ENCODE results near the gene LGALSL.
"Not testable (repeated sequence)": the region's sequence is repeated elsewhere in the genome, so short reads cannot be mapped to it uniquely, and the experiment has no call there.

The LGALSL gene

DNA sequence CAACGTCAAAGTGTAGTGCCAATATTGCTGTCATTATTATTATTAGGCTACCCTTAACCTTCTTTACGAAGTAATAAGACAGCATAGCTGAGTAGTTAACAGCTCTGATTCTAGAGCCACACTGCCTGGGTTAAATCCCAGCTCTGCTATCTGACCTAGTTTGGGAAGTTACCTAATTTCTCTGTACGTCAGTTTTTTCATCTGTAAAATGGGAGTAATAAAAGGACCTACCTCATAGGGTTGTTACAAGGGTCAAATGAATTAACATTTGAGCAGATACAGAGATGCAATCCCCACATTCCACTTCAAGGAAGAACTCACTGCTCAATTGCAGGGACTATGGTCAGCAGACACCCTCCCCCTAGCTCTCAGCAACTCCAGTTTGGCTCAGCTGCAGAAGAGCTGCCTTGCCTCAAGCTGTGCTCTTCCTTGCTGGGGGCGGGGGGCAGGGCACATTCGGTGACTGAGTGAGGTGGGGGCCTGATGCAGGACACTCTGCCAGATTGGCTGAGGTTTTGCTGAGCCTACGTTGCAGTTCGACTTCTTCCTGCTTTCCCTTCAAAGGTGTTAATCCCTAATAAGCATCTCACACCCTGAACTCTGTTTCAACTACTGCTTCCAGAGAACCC is 11.0 kb upstream of the LGALSL start:
- TF ChIP-seq CTCF (IDR thresholded peaks at IDR 0.05) = no peak
- TF ChIP-seq ZFX (IDR thresholded peaks at IDR 0.05; ENCODE audit: borderline replicate concordance) = no peak

GRCh38 chr2:64445970-64446369 is 8.0 kb upstream of the LGALSL start:
- not testable (repeated sequence) for H3K27ac ChIP-seq

More for the DNA sequence above, 11.0 kb upstream of the LGALSL start:
- H3K27ac ChIP-seq = no peak overlapping the region

DNA sequence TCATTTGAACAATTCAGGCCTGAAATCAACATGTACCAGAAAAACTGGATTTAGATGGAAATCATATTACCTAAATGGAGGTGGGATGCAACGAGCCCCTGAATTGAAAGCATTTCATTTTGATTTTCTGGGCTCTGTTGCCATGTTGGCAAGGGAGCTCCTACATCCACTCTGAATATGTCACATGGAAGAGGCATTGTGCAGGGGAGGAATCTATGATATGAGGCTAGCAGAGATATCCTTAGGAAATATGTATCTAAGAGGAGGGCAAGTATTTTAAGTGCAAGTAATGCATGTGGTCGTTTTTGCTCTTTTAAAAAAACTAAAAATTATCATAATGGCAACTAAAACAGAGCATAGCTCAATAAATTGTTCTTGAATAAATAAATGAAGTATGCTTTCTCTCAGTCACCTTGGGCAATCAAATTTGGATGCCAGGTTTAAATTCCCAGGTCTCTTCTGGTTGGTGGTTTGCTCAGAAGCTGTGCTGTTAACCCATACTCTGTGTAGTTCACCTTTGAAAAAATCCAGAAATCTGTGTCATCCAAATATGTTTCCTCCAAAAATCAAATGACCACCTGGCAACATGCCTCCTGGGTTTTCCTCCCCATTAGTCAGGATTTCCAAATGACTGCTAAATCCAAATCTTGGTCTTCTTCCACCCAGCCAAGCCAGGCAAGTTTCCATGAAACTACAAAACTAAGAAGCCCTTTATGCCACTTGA is 6.5 kb upstream of the LGALSL start:
- peak overlapping the region; percentile 32; the same call in 1 of the 2 replicates for H3K27ac ChIP-seq
- TF ChIP-seq CTCF (IDR thresholded peaks at IDR 0.05) (no peak), ZFX (IDR thresholded peaks at IDR 0.05; ENCODE audit: borderline replicate concordance) (no peak)

- TF ChIP-seq ZFX (IDR thresholded peaks at IDR 0.05; ENCODE audit: borderline replicate concordance) (no peak), CTCF (IDR thresholded peaks at IDR 0.05) (no peak)
- H3K27ac ChIP-seq = peak overlapping the region; percentile 32; the same call in 1 of the 2 replicates
These were observed 5.9 kb upstream of the LGALSL start for GRCh38 chr2:64448041-64448426.

- TF ChIP-seq CTCF (IDR thresholded peaks at IDR 0.05) = no peak
- no peak for TF ChIP-seq ZFX (IDR thresholded peaks at IDR 0.05; ENCODE audit: borderline replicate concordance)
- H3K27ac ChIP-seq = no peak overlapping the region
These were observed 2.9 kb upstream of the LGALSL start for GRCh38 chr2:64451051-64451450.

GRCh38 chr2:64454386-64455332 is 697 bp downstream of the LGALSL start:
- peak overlapping the region; percentile 86 for H3K27ac ChIP-seq
- TF ChIP-seq CTCF (IDR thresholded peaks at IDR 0.05) = no peak
- TF ChIP-seq ZFX (IDR thresholded peaks at IDR 0.05; ENCODE audit: borderline replicate concordance) = no peak

- H3K27ac ChIP-seq = no peak overlapping the region
- no peak for TF ChIP-seq CTCF (IDR thresholded peaks at IDR 0.05)
- TF ChIP-seq ZFX (IDR thresholded peaks at IDR 0.05; ENCODE audit: borderline replicate concordance) = no peak
These were observed 1.6 kb downstream of the LGALSL start for GRCh38 chr2:64455545-64455944.
